GM12892 (cell line): Measurements from ENCODE around the gene ID1.
"Not testable (repeated sequence)": the region's sequence is repeated elsewhere in the genome, so short reads cannot be mapped to it uniquely, and the experiment has no call there.

ENCODE experiments used
- POLR2A ChIP-seq: IDR thresholded peaks from 2 replicates; pipeline ENCODE4 v1.6.1; 2011; ENCODE audit warnings: low read depth, low read length, control low read depth
- POLR2AphosphoS5 ChIP-seq: IDR thresholded peaks from 2 replicates; pipeline ENCODE4 v1.6.1; 2011; ENCODE audit warnings: low read depth, low read length, control low read depth

DNA sequence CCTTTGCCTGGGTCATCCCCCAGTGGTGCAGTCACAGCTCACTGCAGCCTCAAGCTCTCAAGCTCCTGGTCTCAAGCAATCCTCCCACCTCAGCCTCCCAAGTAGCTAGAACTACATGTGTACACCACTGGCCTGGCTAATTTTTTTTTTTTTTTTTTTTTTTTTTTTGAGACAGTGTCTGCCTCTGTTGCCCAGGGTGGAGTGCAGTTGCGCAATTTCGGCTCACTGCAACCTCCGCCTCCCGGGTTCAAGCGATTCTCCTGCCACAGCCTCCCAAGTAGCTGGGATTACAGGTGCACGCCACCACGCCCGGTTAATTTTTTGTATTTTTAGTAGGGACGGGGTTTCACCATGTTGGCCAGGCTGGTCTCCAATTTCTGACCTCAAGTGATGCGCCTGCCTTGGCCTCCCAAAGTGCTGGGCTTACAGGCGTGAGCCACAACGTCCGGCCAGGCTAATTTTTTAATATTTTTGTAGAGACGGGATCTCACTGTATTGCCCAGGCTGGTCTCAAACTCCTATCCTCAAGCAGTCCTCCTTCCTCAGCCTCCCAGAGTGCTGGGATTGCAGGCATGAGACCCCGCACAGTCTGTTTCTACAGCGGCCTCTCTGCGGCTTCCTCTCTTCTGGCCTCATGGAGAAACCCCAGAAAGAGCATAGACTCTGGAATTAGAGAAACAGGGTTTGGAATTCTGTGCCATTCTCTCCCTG is 25.0 kb upstream of the ID1 start:
- TF ChIP-seq POLR2AphosphoS5, POLR2A: not testable (repeated sequence)
